ENCODE data around the gene TTF1.

Gene TTF1

GRCh38 chr9:132364068-132364467 is 42.6 kb downstream of the TTF1 start:
- DNase-seq, result no peak

GRCh38 chr9:132357764-132358163 is 48.9 kb downstream of the TTF1 start:
- no peak for DNase-seq

- no peak for DNase-seq
These were observed 50.2 kb downstream of the TTF1 start for GRCh38 chr9:132356324-132356924.

- DNase-seq, result peak; percentile 98
These were observed 51.8 kb downstream of the TTF1 start, which contains the start of gene SETX for GRCh38 chr9:132354637-132355355. TSS of gene SETX (minus strand) at chr9:132354986. CDS start at chr9:132349428, 5,558 bp downstream.

- no peak for DNase-seq
These were observed 55.1 kb downstream of the TTF1 start for GRCh38 chr9:132351404-132352045.

- peak; percentile 34 for DNase-seq
These were observed 55.8 kb downstream of the TTF1 start for GRCh38 chr9:132350861-132351315.

- no peak for DNase-seq
These were observed 58.0 kb downstream of the TTF1 start for GRCh38 chr9:132348676-132349075.

GRCh38 chr9:132346177-132346576 is 60.5 kb downstream of the TTF1 start:
- DNase-seq, result no peak

- no peak for DNase-seq
These were observed 65.3 kb downstream of the TTF1 start for GRCh38 chr9:132341177-132341840.

GRCh38 chr9:132334364-132334763 is 72.3 kb downstream of the TTF1 start:
- no peak for DNase-seq

GRCh38 chr9:132333556-132333955 is 73.1 kb downstream of the TTF1 start:
- no peak for DNase-seq

GRCh38 chr9:132328580-132328979 is 78.1 kb downstream of the TTF1 start:
- no peak for DNase-seq

- DNase-seq, result no peak
These were observed 79.1 kb downstream of the TTF1 start for GRCh38 chr9:132327537-132327936.
